Transverse colon (tissue), 4 donors: ENCODE measurements around the gene LTA4H. TPM values are rescaled to one million over a fixed set of nuclear protein-coding genes. Genes with fewer than 3 reads are reported as not detected.

Experiments
- DNase-seq: peaks from one replicate; pipeline ENCODE4 v3.0.0-alpha.2; 2019
- H3K27ac ChIP-seq, 4 donors: fragments of 200-600 bp; sonication (generic); 2 replicates each; pipeline ENCODE4 v1.5.1; 2016 to 2018; ENCODE audit warnings: inconsistent platforms in 4 of 4
- H3K27me3 ChIP-seq: fragments of 200-600 bp; sonication (generic); 2 replicates; pipeline ENCODE4 v1.5.1; 2017; ENCODE audit warnings: inconsistent platforms
- H3K36me3 ChIP-seq, 4 donors: fragments of 200-600 bp; sonication (generic); 2 replicates each; pipeline ENCODE4 v1.5.1; 2017 to 2019; ENCODE audit warnings: inconsistent platforms in 4 of 4
- H3K4me1 ChIP-seq, 4 donors: fragments of 200-600 bp; sonication (generic); 2 replicates each; pipeline ENCODE4 v1.5.1; 2017 to 2020; ENCODE audit warnings: inconsistent platforms in 4 of 4
- H3K4me3 ChIP-seq, 4 donors: fragments of 200-600 bp; sonication (generic); 1 replicate in 1 of 4; 2 replicates in 3 of 4; pipeline versions ENCODE4 v1.5.1 to v1.6.1; 2017 to 2019; ENCODE audit warnings: inconsistent platforms in 4 of 4
- H3K9me3 ChIP-seq, 2 donors: fragments of 200-600 bp; sonication (generic); 2 replicates each; pipeline ENCODE4 v1.5.1; 2017 to 2019; ENCODE audit warnings: inconsistent platforms in 2 of 2
- CTCF ChIP-seq, 5 experiments: fragments of 200-600 bp in 3 of 5; fragments of 450-650 bp in 2 of 5; sonication (generic) in 3 of 5; IDR thresholded peaks; 1 replicate in 2 of 5; 2 replicates in 3 of 5; pipeline ENCODE4 v1.5.1; 2016 to 2017; ENCODE audit warnings: antibody characterized with exemption in 5 of 5, inconsistent platforms in 3 of 5, mild to moderate bottlenecking in 2 of 5, moderate library complexity in 1 of 5
- EP300 ChIP-seq: sonication (generic); formaldehyde crosslinking; IDR thresholded peaks from one replicate; pipeline ENCODE4 v1.6.1; 2017; ENCODE audit warnings: antibody characterized with exemption, low read depth
- POLR2A ChIP-seq: fragments of 450-650 bp; IDR thresholded peaks from one replicate; pipeline ENCODE4 v1.6.1; 2016; ENCODE audit warnings: antibody characterized with exemption, mild to moderate bottlenecking, moderate library complexity
- POLR2AphosphoS5 ChIP-seq, 3 donors: sonication (generic); formaldehyde crosslinking; IDR thresholded peaks; one replicate each; pipeline ENCODE4 v1.6.1; 2016; ENCODE audit warnings: antibody characterized with exemption in 3 of 3
- WGBS, 2 donors: methylation state at CpG; one replicate each; pipeline ENCODE4 v1.1.5; 2018; ENCODE audit warnings: low coverage in 1 of 2; 5-methylcytosine and 5-hydroxymethylcytosine counted together
- in situ Hi-C, 4 donors: fragments of 200-750 bp; cut with MboI; loops; one replicate each; pipeline versions ENCODE4 v1.15.0 to v1.15.1; 2017; ENCODE audit warnings: low sequenced_read_pairs in 3 of 4, low pct_ligation_motif_present in 1 of 4, low pct_unique_long_range_greater_than_20kb in 1 of 4
- intact Hi-C: fragments of 100-400 bp; cut with DNase I; formaldehyde crosslinking; loops from one replicate; pipeline ENCODE4 v1.15.1; 2023; ENCODE audit warnings: low total_unique reads
- total RNA-seq, 4 donors: library from RNA; depleted of rRNA; stranded (reverse); fragments of >200 nt; gene quantifications; one replicate each; pipeline ENCODE4 v1.1.0, GENCODE V29; 2016

The LTA4H gene
- total RNA-seq, 4 donors from 2014 or later, result 22.4 to 91.9 (median 63.6) TPM

GRCh38 chr12:95995238-95996031 lies 40.0 kb downstream of the LTA4H start:
- Histone ChIP-seq H3K4me3 (no peak overlapping the region), H3K27ac (no peak overlapping the region), H3K27me3 (no peaks in the 10 kb centered on the region), H3K4me1 (peaks cover 0 to 7% (median 2%) of the 10 kb centered on the region in 4 donors), H3K9me3 (no peaks in the 10 kb centered on the region), H3K36me3 (no peaks in the 10 kb centered on the region)
- TF ChIP-seq POLR2AphosphoS5 (IDR thresholded peaks at IDR 0.05) (no peak), CTCF (IDR thresholded peaks at IDR 0.05) (no peak), EP300 (no peak), POLR2A (no peak)
- intact Hi-C loops (loop anchor here (5.0 kb wide), 1 partner anchor 78 kb away; no protein-coding TSS in a partner anchor), in situ Hi-C loops (loop anchor here in 2 of 4 donors (5.0 to 25.0 kb wide), 2 partner anchors 78 to 408 kb away; no protein-coding TSS in a partner anchor)
- DNase-seq, result no peak
- WGBS, 2 donors, result 90 to 93% methylated on average over 12 to 29 of the region's 29 CpGs

GRCh38 chr12:95994476-95994875 lies 40.9 kb downstream of the LTA4H start:
- Histone ChIP-seq H3K27ac (no peak overlapping the region), H3K36me3 (no peaks in the 10 kb centered on the region), H3K4me3 (no peak overlapping the region), H3K27me3 (no peaks in the 10 kb centered on the region), H3K4me1 (peaks cover 0 to 7% (median 2%) of the 10 kb centered on the region in 4 donors), H3K9me3 (no peaks in the 10 kb centered on the region)
- 85 to 100% methylated on average over 1 to 5 of the region's 5 CpGs for WGBS, 2 donors
- TF ChIP-seq CTCF (IDR thresholded peaks at IDR 0.05) (no peak), POLR2AphosphoS5 (IDR thresholded peaks at IDR 0.05) (no peak), POLR2A (no peak), EP300 (no peak)
- no peak for DNase-seq
- intact Hi-C loops, result no loop called here
- in situ Hi-C loops, result loop anchor here in 1 of 4 donors (25.0 kb wide), 1 partner anchor 407 kb away; no protein-coding TSS in a partner anchor

GRCh38 chr12:95993907-95994306 lies 41.5 kb downstream of the LTA4H start:
- no peak overlapping the region for H3K27ac ChIP-seq
- intact Hi-C loops, result no loop called here
- H3K4me3 ChIP-seq, result no peak overlapping the region
- no peak for DNase-seq
- H3K9me3 ChIP-seq, result no peaks in the 10 kb centered on the region
- in situ Hi-C loops, result loop anchor here in 1 of 4 donors (25.0 kb wide), 1 partner anchor 407 kb away; no protein-coding TSS in a partner anchor
- WGBS, 2 donors, result 93 to 96% methylated on average over 6 to 7 of the region's 7 CpGs
- TF ChIP-seq CTCF (IDR thresholded peaks at IDR 0.05) (no peak), EP300 (no peak), POLR2A (no peak), POLR2AphosphoS5 (IDR thresholded peaks at IDR 0.05) (no peak)
- peaks cover 0 to 7% (median 1%) of the 10 kb centered on the region in 4 donors for H3K4me1 ChIP-seq
- no peaks in the 10 kb centered on the region for H3K36me3 ChIP-seq
- no peaks in the 10 kb centered on the region for H3K27me3 ChIP-seq

- no peak for TF ChIP-seq CTCF (IDR thresholded peaks at IDR 0.05)
- no peak for TF ChIP-seq POLR2A
- no peak for TF ChIP-seq POLR2AphosphoS5 (IDR thresholded peaks at IDR 0.05)
- no peak for TF ChIP-seq EP300
Observed at GRCh38 chr12:95990136-95990535, 45.3 kb downstream of the LTA4H start.

More at GRCh38 chr12:95990136-95990535, 45.3 kb downstream of the LTA4H start:
- Histone ChIP-seq H3K36me3 (no peaks in the 10 kb centered on the region), H3K9me3 (no peaks in the 10 kb centered on the region), H3K4me1 (peaks cover 0 to 4% (median 0%) of the 10 kb centered on the region in 4 donors), H3K27me3 (no peaks in the 10 kb centered on the region), H3K27ac (no peak overlapping the region), H3K4me3 (no peak overlapping the region)
- 81 to 86% methylated on average over 4 to 7 of the region's 7 CpGs for WGBS, 2 donors
- no peak for DNase-seq
- intact Hi-C loops, result no loop called here
- in situ Hi-C loops, result loop anchor here in 1 of 4 donors (25.0 kb wide), 1 partner anchor 403 kb away; no protein-coding TSS in a partner anchor
